HL-60 (cell line): ENCODE measurements around the gene AGAP5.

ENCODE experiments used
- GABPA ChIP-seq: IDR thresholded peaks from 2 replicates; pipeline ENCODE4 v1.6.1; 2012; ENCODE audit warnings: low read depth
- POLR2AphosphoS5 ChIP-seq: IDR thresholded peaks from 2 replicates; pipeline ENCODE4 v1.6.1; 2012; ENCODE audit warnings: low read depth
- TF ChIP-seq, protein P1 (sequence below): IDR thresholded peaks from one replicate; pipeline ENCODE4 v1.5.1; 2011; ENCODE audit warnings: low read length, control low read depth, inconsistent platforms; ENCODE audit not compliant: insufficient read depth
- TF ChIP-seq, protein P2 (sequence below): IDR thresholded peaks from 2 replicates; pipeline ENCODE4 v1.6.1; 2012; ENCODE audit warnings: low read depth; ENCODE audit not compliant: insufficient replicate concordance

GRCh38 chr10:73643362-73643761, 54.5 kb downstream of the AGAP5 start:
- TF ChIP-seq, protein P1, sequence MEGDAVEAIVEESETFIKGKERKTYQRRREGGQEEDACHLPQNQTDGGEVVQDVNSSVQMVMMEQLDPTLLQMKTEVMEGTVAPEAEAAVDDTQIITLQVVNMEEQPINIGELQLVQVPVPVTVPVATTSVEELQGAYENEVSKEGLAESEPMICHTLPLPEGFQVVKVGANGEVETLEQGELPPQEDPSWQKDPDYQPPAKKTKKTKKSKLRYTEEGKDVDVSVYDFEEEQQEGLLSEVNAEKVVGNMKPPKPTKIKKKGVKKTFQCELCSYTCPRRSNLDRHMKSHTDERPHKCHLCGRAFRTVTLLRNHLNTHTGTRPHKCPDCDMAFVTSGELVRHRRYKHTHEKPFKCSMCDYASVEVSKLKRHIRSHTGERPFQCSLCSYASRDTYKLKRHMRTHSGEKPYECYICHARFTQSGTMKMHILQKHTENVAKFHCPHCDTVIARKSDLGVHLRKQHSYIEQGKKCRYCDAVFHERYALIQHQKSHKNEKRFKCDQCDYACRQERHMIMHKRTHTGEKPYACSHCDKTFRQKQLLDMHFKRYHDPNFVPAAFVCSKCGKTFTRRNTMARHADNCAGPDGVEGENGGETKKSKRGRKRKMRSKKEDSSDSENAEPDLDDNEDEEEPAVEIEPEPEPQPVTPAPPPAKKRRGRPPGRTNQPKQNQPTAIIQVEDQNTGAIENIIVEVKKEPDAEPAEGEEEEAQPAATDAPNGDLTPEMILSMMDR, result no peak
- TF ChIP-seq GABPA, result no peak
- no peak for TF ChIP-seq POLR2AphosphoS5
- TF ChIP-seq, protein P2, sequence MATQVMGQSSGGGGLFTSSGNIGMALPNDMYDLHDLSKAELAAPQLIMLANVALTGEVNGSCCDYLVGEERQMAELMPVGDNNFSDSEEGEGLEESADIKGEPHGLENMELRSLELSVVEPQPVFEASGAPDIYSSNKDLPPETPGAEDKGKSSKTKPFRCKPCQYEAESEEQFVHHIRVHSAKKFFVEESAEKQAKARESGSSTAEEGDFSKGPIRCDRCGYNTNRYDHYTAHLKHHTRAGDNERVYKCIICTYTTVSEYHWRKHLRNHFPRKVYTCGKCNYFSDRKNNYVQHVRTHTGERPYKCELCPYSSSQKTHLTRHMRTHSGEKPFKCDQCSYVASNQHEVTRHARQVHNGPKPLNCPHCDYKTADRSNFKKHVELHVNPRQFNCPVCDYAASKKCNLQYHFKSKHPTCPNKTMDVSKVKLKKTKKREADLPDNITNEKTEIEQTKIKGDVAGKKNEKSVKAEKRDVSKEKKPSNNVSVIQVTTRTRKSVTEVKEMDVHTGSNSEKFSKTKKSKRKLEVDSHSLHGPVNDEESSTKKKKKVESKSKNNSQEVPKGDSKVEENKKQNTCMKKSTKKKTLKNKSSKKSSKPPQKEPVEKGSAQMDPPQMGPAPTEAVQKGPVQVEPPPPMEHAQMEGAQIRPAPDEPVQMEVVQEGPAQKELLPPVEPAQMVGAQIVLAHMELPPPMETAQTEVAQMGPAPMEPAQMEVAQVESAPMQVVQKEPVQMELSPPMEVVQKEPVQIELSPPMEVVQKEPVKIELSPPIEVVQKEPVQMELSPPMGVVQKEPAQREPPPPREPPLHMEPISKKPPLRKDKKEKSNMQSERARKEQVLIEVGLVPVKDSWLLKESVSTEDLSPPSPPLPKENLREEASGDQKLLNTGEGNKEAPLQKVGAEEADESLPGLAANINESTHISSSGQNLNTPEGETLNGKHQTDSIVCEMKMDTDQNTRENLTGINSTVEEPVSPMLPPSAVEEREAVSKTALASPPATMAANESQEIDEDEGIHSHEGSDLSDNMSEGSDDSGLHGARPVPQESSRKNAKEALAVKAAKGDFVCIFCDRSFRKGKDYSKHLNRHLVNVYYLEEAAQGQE, result no peak
